IPS-18c (cell line): ENCODE measurements around the gene C1QTNF7.
A peak's percentile ranks its signal among the peaks of the same experiment; 100 is the strongest.

Experiments
- H3K4me3 ChIP-seq: 2 replicates; pipeline ENCODE4 v1.7.0; 2013; ENCODE audit warnings: low read depth, mild to moderate bottlenecking, low read length, moderate library complexity; ENCODE audit not compliant: insufficient read depth
- H3K9me3 ChIP-seq: one replicate; pipeline ENCODE4 v1.6.1; 2013; ENCODE audit warnings: mild to moderate bottlenecking, low read length, moderate library complexity; ENCODE audit not compliant: control insufficient read depth, insufficient read depth

C1QTNF7 gene

GRCh38 chr4:15443371-15444160 is 15.7 kb downstream of the C1QTNF7 start:
- peaks cover 4% of the 10 kb centered on the region for H3K9me3 ChIP-seq
- no peak overlapping the region for H3K4me3 ChIP-seq

- no peak overlapping the region for H3K4me3 ChIP-seq
- peaks cover 4% of the 10 kb centered on the region for H3K9me3 ChIP-seq
Observed at GRCh38 chr4:15444276-15444675, 16.4 kb downstream of the C1QTNF7 start.

- H3K9me3 ChIP-seq: peaks cover 4% of the 10 kb centered on the region
Observed at GRCh38 chr4:15444879-15445547, 17.2 kb downstream of the C1QTNF7 start.

GRCh38 chr4:15451181-15451865 is 23.5 kb downstream of the C1QTNF7 start:
- Histone ChIP-seq H3K9me3 (no peaks in the 10 kb centered on the region), H3K4me3 (no peak overlapping the region)

More at GRCh38 chr4:15444879-15445547, 17.2 kb downstream of the C1QTNF7 start:
- H3K4me3 ChIP-seq: no peak overlapping the region

GRCh38 chr4:15451866-15452765 is 24.3 kb downstream of the C1QTNF7 start:
- H3K4me3 ChIP-seq: no peak overlapping the region
- H3K9me3 ChIP-seq: no peaks in the 10 kb centered on the region

GRCh38 chr4:15455290-15455689 is 27.5 kb downstream of the C1QTNF7 start:
- H3K4me3 ChIP-seq: no peak overlapping the region
- H3K9me3 ChIP-seq: no peaks in the 10 kb centered on the region

GRCh38 chr4:15457406-15458201 is 29.8 kb downstream of the C1QTNF7 start:
- Histone ChIP-seq H3K4me3 (no peak overlapping the region), H3K9me3 (no peaks in the 10 kb centered on the region)

- Histone ChIP-seq H3K9me3 (no peaks in the 10 kb centered on the region), H3K4me3 (no peak overlapping the region)
Observed at GRCh38 chr4:15458616-15459015, 30.8 kb downstream of the C1QTNF7 start.

GRCh38 chr4:15459706-15460105 is 31.9 kb downstream of the C1QTNF7 start:
- Histone ChIP-seq H3K4me3 (no peak overlapping the region), H3K9me3 (no peaks in the 10 kb centered on the region)

GRCh38 chr4:15466596-15466995 is 38.8 kb downstream of the C1QTNF7 start:
- Histone ChIP-seq H3K9me3 (no peaks in the 10 kb centered on the region), H3K4me3 (no peak overlapping the region)

- Histone ChIP-seq H3K4me3 (peak within 1 kb of the TSS; percentile 42; the same call in 1 of the 2 replicates), H3K9me3 (no peaks in the 10 kb centered on the region)
Observed at GRCh38 chr4:15469402-15470127, 41.7 kb downstream of the C1QTNF7 start, which contains the start of gene CC2D2A. Gene CC2D2A (plus strand): TSS chr4:15469882. CDS start chr4:15475933, 6,051 bp downstream.

GRCh38 chr4:15470128-15470475 is 42.3 kb downstream of the C1QTNF7 start:
- no peaks in the 10 kb centered on the region for H3K9me3 ChIP-seq
- peak overlapping the region; percentile 42; the same call in 1 of the 2 replicates for H3K4me3 ChIP-seq

- Histone ChIP-seq H3K4me3 (no peak overlapping the region), H3K9me3 (no peaks in the 10 kb centered on the region)
Observed at GRCh38 chr4:15476396-15476795, 48.6 kb downstream of the C1QTNF7 start.

GRCh38 chr4:15478724-15479088 is 50.9 kb downstream of the C1QTNF7 start:
- Histone ChIP-seq H3K4me3 (no peak overlapping the region), H3K9me3 (no peaks in the 10 kb centered on the region)

GRCh38 chr4:15479089-15479912 is 51.5 kb downstream of the C1QTNF7 start:
- no peaks in the 10 kb centered on the region for H3K9me3 ChIP-seq
- peak overlapping the region; percentile 55 for H3K4me3 ChIP-seq
